Posterior vena cava (tissue), 2 donors: ENCODE measurements around the gene FAM174C. TPM values are rescaled to one million over a fixed set of nuclear protein-coding genes. Genes with fewer than 3 reads are reported as not detected.
"Not testable (repeated sequence)": the region's sequence is repeated elsewhere in the genome, so short reads cannot be mapped to it uniquely, and the experiment has no call there.

ENCODE experiments used
- DNase-seq: peaks from one replicate; pipeline ENCODE4 v3.0.0-alpha.2; 2020; ENCODE audit warnings: low spot score
- intact Hi-C, 2 donors: fragments of 100-400 bp; cut with DNase I; formaldehyde crosslinking; loops; one replicate each; pipeline versions ENCODE4 v1.14.1 to v1.14.2; 2022 to 2023
- total RNA-seq, 2 donors: library from RNA; stranded (reverse); fragmentation: NEBNext Ultra II Directional; extraction: Animal tissue kit (Norgen Biotek cat#: 25700); gene quantifications; one replicate each; pipeline ENCODE4 v1.2.1, GENCODE V29; 2021
- donor health status: DM: yes; HTN: yes; CAD: no.
- donor health status: DM: yes; HTN: yes; CAD: no.

FAM174C gene
- total RNA-seq, 2 donors from 2014 or later = 25.2 to 27.2 TPM

GRCh38 chr19:1302533-1303239 is 27.4 kb downstream of the FAM174C start:
- no peak for DNase-seq
- intact Hi-C loops = no loop called here

GRCh38 chr19:1304197-1304924 is 29.0 kb downstream of the FAM174C start:
- no peak for DNase-seq
- intact Hi-C loops = no loop called here

- intact Hi-C loops, DNase-seq: not testable (repeated sequence)
Measured at GRCh38 chr19:1305354-1305753, 30.0 kb downstream of the FAM174C start.

- intact Hi-C loops = no loop called here
- DNase-seq = no peak
Measured at GRCh38 chr19:1307320-1307719, 32.0 kb downstream of the FAM174C start.

- intact Hi-C loops = no loop called here
- no peak for DNase-seq
Measured at GRCh38 chr19:1307755-1308303, 32.5 kb downstream of the FAM174C start.

- intact Hi-C loops = no loop called here
- no peak for DNase-seq
Measured at GRCh38 chr19:1308718-1309117, 33.4 kb downstream of the FAM174C start.

- intact Hi-C loops = no loop called here
- no peak for DNase-seq
Measured at GRCh38 chr19:1309977-1310852, 34.9 kb downstream of the FAM174C start.

- intact Hi-C loops = no loop called here
- no peak for DNase-seq
Measured at GRCh38 chr19:1310853-1311180, 35.5 kb downstream of the FAM174C start.

GRCh38 chr19:1311543-1312091 is 36.3 kb downstream of the FAM174C start:
- DNase-seq = no peak
- intact Hi-C loops = no loop called here

- no peak for DNase-seq
- intact Hi-C loops = no loop called here
Measured at GRCh38 chr19:1312767-1313694, 37.7 kb downstream of the FAM174C start.

GRCh38 chr19:1313695-1314613 is 38.6 kb downstream of the FAM174C start:
- no peak for DNase-seq
- intact Hi-C loops = no loop called here

GRCh38 chr19:1315470-1316166 is 40.3 kb downstream of the FAM174C start:
- no peak for DNase-seq
- intact Hi-C loops = no loop called here

- intact Hi-C loops = no loop called here
- DNase-seq = no peak
Measured at GRCh38 chr19:1316466-1316865, 41.1 kb downstream of the FAM174C start.

GRCh38 chr19:1317274-1318003 is 42.1 kb downstream of the FAM174C start:
- intact Hi-C loops = no loop called here
- DNase-seq = no peak

- intact Hi-C loops = no loop called here
- DNase-seq = no peak
Measured at GRCh38 chr19:1318678-1319471, 43.5 kb downstream of the FAM174C start.

- intact Hi-C loops, DNase-seq: not testable (repeated sequence)
Measured at GRCh38 chr19:1320282-1320650, 44.9 kb downstream of the FAM174C start.
